HL-60 (cell line): ENCODE measurements around the gene ZNF79.

Experiments
- DNase-seq, 2 experiments: peaks; one replicate each; pipeline ENCODE4 v3.0.0-alpha.2; 2010 to 2020; ENCODE audit warnings: low read depth in 1 of 2, low spot score in 1 of 2
- H3K27ac ChIP-seq: fragments of 250-450 bp; sonication (Bioruptor Pico); replicated peaks from 2 replicates; pipeline ENCODE4 v1.5.1; 2020; ENCODE audit warnings: mild to moderate bottlenecking, moderate library complexity
- H3K27me3 ChIP-seq: fragments of 250-450 bp; sonication (Bioruptor Pico); 2 replicates; pipeline ENCODE4 v1.5.1; 2021; ENCODE audit warnings: mild to moderate bottlenecking, moderate library complexity; ENCODE audit not compliant: insufficient read depth, poor library complexity, severe bottlenecking
- H3K4me3 ChIP-seq: replicated peaks from 2 replicates; pipeline ENCODE4 v1.5.1; 2011; ENCODE audit warnings: mild to moderate bottlenecking, control low read depth, low read length; ENCODE audit not compliant: insufficient read depth
- GABPA ChIP-seq: IDR thresholded peaks from 2 replicates; pipeline ENCODE4 v1.6.1; 2012; ENCODE audit warnings: low read depth
- POLR2AphosphoS5 ChIP-seq: IDR thresholded peaks from 2 replicates; pipeline ENCODE4 v1.6.1; 2012; ENCODE audit warnings: low read depth
- SPI1 ChIP-seq: IDR thresholded peaks from 2 replicates; pipeline ENCODE4 v1.6.1; 2012; ENCODE audit warnings: low read depth, mild to moderate bottlenecking, borderline replicate concordance
- TF ChIP-seq, protein P1 (sequence below): IDR thresholded peaks from 2 replicates; pipeline ENCODE4 v1.6.1; 2012; ENCODE audit warnings: low read depth; ENCODE audit not compliant: insufficient replicate concordance
- TF ChIP-seq, protein P2 (sequence below): IDR thresholded peaks from one replicate; pipeline ENCODE4 v1.5.1; 2011; ENCODE audit warnings: low read length, control low read depth, inconsistent platforms; ENCODE audit not compliant: insufficient read depth

The ZNF79 gene

DNA sequence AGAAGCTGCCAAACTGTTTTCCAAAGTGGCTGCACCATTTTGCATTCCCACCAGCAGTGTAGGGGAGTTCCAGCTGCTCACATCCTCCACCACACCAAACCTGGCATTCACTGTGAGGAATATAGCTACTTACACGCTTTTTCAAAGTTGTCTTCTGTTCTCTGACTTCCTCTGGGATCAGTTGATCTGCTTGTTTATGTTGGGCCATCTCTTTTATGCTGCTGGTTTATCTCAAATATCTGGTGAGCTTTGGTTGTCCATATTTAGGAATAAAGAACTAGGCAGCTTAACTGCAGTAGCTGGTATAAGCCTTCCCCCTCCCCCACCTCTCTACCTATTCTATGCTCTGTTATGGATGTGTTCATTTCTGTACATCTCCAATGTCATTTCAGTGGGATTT lies 8.5 kb upstream of the ZNF79 start:
- DNase-seq: no peak
- Histone ChIP-seq H3K27ac (no peak overlapping the region), H3K4me3 (no peak overlapping the region), H3K27me3 (no peaks in the 10 kb centered on the region)
- TF ChIP-seq SPI1 (no peak), GABPA (no peak), POLR2AphosphoS5 (no peak)
- TF ChIP-seq, protein P1, sequence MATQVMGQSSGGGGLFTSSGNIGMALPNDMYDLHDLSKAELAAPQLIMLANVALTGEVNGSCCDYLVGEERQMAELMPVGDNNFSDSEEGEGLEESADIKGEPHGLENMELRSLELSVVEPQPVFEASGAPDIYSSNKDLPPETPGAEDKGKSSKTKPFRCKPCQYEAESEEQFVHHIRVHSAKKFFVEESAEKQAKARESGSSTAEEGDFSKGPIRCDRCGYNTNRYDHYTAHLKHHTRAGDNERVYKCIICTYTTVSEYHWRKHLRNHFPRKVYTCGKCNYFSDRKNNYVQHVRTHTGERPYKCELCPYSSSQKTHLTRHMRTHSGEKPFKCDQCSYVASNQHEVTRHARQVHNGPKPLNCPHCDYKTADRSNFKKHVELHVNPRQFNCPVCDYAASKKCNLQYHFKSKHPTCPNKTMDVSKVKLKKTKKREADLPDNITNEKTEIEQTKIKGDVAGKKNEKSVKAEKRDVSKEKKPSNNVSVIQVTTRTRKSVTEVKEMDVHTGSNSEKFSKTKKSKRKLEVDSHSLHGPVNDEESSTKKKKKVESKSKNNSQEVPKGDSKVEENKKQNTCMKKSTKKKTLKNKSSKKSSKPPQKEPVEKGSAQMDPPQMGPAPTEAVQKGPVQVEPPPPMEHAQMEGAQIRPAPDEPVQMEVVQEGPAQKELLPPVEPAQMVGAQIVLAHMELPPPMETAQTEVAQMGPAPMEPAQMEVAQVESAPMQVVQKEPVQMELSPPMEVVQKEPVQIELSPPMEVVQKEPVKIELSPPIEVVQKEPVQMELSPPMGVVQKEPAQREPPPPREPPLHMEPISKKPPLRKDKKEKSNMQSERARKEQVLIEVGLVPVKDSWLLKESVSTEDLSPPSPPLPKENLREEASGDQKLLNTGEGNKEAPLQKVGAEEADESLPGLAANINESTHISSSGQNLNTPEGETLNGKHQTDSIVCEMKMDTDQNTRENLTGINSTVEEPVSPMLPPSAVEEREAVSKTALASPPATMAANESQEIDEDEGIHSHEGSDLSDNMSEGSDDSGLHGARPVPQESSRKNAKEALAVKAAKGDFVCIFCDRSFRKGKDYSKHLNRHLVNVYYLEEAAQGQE: no peak
- TF ChIP-seq, protein P2, sequence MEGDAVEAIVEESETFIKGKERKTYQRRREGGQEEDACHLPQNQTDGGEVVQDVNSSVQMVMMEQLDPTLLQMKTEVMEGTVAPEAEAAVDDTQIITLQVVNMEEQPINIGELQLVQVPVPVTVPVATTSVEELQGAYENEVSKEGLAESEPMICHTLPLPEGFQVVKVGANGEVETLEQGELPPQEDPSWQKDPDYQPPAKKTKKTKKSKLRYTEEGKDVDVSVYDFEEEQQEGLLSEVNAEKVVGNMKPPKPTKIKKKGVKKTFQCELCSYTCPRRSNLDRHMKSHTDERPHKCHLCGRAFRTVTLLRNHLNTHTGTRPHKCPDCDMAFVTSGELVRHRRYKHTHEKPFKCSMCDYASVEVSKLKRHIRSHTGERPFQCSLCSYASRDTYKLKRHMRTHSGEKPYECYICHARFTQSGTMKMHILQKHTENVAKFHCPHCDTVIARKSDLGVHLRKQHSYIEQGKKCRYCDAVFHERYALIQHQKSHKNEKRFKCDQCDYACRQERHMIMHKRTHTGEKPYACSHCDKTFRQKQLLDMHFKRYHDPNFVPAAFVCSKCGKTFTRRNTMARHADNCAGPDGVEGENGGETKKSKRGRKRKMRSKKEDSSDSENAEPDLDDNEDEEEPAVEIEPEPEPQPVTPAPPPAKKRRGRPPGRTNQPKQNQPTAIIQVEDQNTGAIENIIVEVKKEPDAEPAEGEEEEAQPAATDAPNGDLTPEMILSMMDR: no peak

DNA sequence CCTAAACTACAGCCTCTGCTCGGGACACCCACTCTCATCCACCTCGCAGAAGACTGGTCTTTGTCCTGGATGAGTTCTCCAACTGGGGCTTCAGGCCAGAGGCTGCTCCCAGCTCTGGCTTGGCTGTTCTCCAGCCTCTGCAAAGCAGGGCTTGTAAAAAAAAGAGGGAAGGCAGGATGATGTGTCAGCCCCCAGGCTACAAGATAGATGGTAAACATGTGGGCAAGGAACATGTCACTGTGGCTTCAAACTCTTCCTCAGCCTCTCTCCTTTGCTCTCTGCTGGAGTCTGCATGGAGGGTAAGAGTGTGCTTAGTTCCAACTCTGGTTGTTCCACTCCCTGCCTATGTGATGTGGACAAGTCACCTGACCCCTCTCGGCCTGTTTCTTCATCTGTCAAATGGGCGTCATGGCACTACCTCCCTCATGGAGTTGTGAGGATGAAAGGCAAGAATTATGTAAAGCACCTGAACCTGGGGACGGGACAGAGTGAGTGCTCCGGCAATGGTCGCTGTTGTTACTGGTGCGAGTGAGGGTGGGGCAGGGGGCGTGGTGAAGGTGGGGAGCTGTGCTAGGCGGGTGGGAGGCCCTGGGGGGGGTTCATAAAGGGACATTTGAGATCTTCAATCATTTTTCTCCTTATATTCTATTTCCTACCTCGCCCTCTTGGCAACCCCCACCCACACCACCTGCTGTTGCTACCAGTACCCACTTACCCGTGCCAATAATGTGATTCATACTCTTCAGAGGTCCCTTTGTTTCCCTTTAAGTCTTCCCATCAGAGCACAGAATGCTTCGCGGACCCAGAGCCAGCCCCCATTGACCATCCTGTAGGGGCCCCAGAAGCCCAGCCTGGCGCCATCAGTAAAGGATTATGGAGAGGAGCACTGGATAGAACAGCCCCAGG lies 6.8 kb upstream of the ZNF79 start:
- no peak for TF ChIP-seq POLR2AphosphoS5
- TF ChIP-seq, protein P2: no peak
- no peak for TF ChIP-seq SPI1
- no peak for TF ChIP-seq GABPA
- TF ChIP-seq, protein P1: no peak
- no peak overlapping the region for H3K4me3 ChIP-seq
- H3K27ac ChIP-seq: no peak overlapping the region
- no peak for DNase-seq
- H3K27me3 ChIP-seq: no peaks in the 10 kb centered on the region

DNA sequence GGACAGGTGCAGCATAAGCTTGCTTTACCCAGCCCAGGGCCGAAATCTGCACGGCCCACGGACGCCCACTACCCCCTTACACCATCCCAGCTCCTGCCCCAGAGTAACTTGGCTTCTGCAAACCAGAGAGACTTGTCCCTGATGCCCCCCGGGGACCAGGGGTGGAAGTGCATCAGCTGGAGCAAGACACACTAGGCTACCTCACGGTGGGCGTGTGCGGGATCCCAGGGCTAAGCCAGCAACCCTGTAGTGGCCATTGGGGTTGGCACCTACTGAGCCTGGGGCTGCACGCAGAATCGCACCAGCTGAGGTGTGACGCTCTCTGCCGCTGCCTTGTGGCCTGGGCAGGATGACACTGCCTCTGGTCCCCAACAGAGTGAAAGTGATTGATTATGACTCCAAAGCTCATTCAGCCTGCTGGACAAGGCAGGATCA lies 6.1 kb upstream of the ZNF79 start:
- DNase-seq: peak in 1 of 2 experiments; percentile 32
- Histone ChIP-seq H3K27me3 (no peaks in the 10 kb centered on the region), H3K27ac (no peak overlapping the region), H3K4me3 (no peak overlapping the region)
- TF ChIP-seq SPI1 (no peak), GABPA (no peak), POLR2AphosphoS5 (no peak)
- TF ChIP-seq, protein P1: no peak
- TF ChIP-seq, protein P2: peak; percentile 17
